Fibroblast of skin of scalp (primary cell): ENCODE results near the gene MRPL39.

Experiments
- DNase-seq: peaks from one replicate; pipeline ENCODE4 v3.0.0-alpha.2; 2013

Gene MRPL39

DNA sequence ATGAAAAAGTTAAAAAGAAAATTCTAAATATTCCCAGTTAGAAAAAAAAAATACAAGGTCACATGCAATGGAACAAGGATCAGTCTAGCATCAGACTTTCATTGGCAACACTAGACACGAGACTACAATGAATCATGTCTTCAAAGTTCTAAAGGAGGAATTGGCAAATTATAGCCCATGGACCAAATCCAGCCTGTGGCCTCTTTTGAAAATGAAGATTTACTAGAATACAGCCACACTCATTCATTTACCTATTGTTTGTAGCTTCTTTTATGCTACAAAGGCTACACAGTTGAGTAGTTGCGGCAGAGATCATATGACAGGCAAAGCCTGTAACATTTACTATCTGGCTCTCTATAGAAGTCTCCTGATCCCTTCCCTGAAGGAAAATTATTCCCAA, 71.4 kb downstream of the MRPL39 start:
- DNase-seq, result no peak
